ENCODE results near the gene SCN2B. TPM values are rescaled to one million over a fixed set of nuclear protein-coding genes. Genes with fewer than 3 reads are reported as not detected.

SCN2B gene
- total RNA-seq, 1 experiment from 2014 or later = not detected

GRCh38 chr11:118135051-118135795 lies 41.2 kb downstream of the SCN2B start:
- DNase-seq (ENCODE audit: low read depth) = no peak

- DNase-seq (ENCODE audit: low read depth) = no peak
Measured at GRCh38 chr11:118133816-118134215, 42.6 kb downstream of the SCN2B start.

- no peak for DNase-seq (ENCODE audit: low read depth)
Measured at GRCh38 chr11:118132385-118133151, 43.9 kb downstream of the SCN2B start.

GRCh38 chr11:118129471-118130172 lies 46.8 kb downstream of the SCN2B start:
- DNase-seq (ENCODE audit: low read depth) = no peak

- DNase-seq (ENCODE audit: low read depth) = no peak
Measured at GRCh38 chr11:118128721-118129470, 47.5 kb downstream of the SCN2B start.

GRCh38 chr11:118128310-118128709 lies 48.1 kb downstream of the SCN2B start:
- no peak for DNase-seq (ENCODE audit: low read depth)

GRCh38 chr11:118126082-118126838 lies 50.2 kb downstream of the SCN2B start:
- no peak for DNase-seq (ENCODE audit: low read depth)

GRCh38 chr11:118124929-118125535 lies 51.4 kb downstream of the SCN2B start:
- peak; percentile 20 for DNase-seq (ENCODE audit: low read depth)

GRCh38 chr11:118120793-118121192 lies 55.6 kb downstream of the SCN2B start:
- no peak for DNase-seq (ENCODE audit: low read depth)

- DNase-seq (ENCODE audit: low read depth) = no peak
Measured at GRCh38 chr11:118117790-118118601, 58.4 kb downstream of the SCN2B start.

- DNase-seq (ENCODE audit: low read depth) = no peak
Measured at GRCh38 chr11:118115048-118115447, 61.4 kb downstream of the SCN2B start.

GRCh38 chr11:118114266-118114665 lies 62.2 kb downstream of the SCN2B start:
- DNase-seq (ENCODE audit: low read depth) = no peak

GRCh38 chr11:118112711-118113430 lies 63.6 kb downstream of the SCN2B start:
- DNase-seq (ENCODE audit: low read depth) = no peak

Other genes starting within 250 kb of the SCN2B start
- gene TMPRSS13, start 247.2 kb downstream of the SCN2B start, total RNA-seq (2014; rRNA removed) = not detected in 2 replicates
- gene IL10RA, start 190.2 kb downstream of the SCN2B start, total RNA-seq (2014; rRNA removed) = not detected in 2 replicates
- not detected in 2 replicates for gene TMPRSS4, start 99.6 kb downstream of the SCN2B start, total RNA-seq (2014; rRNA removed)
- not detected in 2 replicates for gene SMIM35, start 89.7 kb downstream of the SCN2B start, total RNA-seq (2014; rRNA removed)
- not detected in 2 replicates for gene SCN4B, start 23.8 kb downstream of the SCN2B start, total RNA-seq (2014; rRNA removed)
- gene JAML, start 48.4 kb upstream of the SCN2B start, total RNA-seq (2014; rRNA removed) = not detected in 2 replicates
- gene MPZL3, start 75.7 kb upstream of the SCN2B start, total RNA-seq (2014; rRNA removed) = 0.06 TPM in 1 of 2 replicates, not detected in the other
- gene MPZL2, start 87.7 kb upstream of the SCN2B start, total RNA-seq (2014; rRNA removed) = not detected in 2 replicates
- not detected in 2 replicates for gene CD3E, start 128.1 kb upstream of the SCN2B start, total RNA-seq (2014; rRNA removed)
- gene CD3D, start 166.1 kb upstream of the SCN2B start, total RNA-seq (2014; rRNA removed) = not detected in 2 replicates
- not detected in 2 replicates for gene CD3G, start 167.7 kb upstream of the SCN2B start, total RNA-seq (2014; rRNA removed)
- gene UBE4A, start 183.0 kb upstream of the SCN2B start, total RNA-seq (2014; rRNA removed) = 41.7 and 48.5 TPM in 2 replicates
- gene ATP5MG, start 225.0 kb upstream of the SCN2B start, total RNA-seq (2014; rRNA removed) = 31.6 and 42.5 TPM in 2 replicates

Data from LHCN-M2 (cell line).